KBM-7 (cell line): Measurements from ENCODE around the gene RRP1B.
"Not testable (repeated sequence)": the region's sequence is repeated elsewhere in the genome, so short reads cannot be mapped to it uniquely, and the experiment has no call there.

ENCODE experiments used
- DNase-seq: peaks from one replicate; pipeline ENCODE4 v3.0.0-alpha.2; 2015
- in situ Hi-C: fragments of 300-500 bp; cut with MboI; formaldehyde crosslinking; loops from 2 replicates; pipeline ENCODE4 v1.14.3; 2020; ENCODE audit warnings: low sequenced_read_pairs, low pct_unique_long_range_greater_than_20kb, mixed read lengths

The RRP1B gene

DNA sequence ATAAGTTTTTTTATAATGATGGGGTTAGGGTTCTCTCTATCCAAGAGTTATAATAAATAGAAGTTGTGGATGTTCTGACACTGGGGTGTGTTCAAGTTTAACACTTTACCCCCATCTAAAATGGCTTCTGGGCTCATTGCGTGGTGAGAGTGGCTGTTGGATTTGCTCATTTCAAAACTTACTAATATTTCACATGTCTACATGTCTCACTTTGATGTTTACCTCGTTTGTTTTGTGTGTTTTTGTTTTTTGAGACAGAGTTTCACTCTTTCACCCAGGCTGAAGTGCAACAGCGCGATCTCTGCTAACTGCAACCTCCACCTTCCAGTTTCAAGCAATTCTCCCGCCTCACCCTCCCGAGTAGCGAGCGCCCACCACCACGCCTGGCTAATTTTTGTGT lies 3.7 kb downstream of the RRP1B start:
- in situ Hi-C loops, result no loop called here
- no peak for DNase-seq

- no peak for DNase-seq
- in situ Hi-C loops, result no loop called here
Measured at GRCh38 chr21:43664358-43664757, 5.0 kb downstream of the RRP1B start.

DNA sequence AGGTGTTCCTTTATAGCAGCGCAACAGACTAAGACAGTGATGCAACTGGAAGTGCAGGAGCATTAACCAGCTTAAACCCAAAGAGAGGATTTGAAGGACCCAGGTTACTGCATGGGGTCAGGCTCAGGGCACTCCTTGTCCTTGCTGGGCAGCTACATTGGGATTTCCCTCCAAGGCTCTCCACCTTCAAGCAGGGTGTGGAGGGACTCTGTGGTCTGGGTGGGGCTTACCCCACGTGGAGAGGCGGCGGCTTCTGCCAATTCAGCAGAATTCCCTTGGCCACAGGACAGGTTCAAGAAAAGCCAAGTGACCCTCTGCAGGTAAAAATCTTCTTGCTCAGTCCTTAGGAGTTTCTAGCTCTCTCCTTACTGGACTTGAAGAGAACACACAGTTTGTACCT lies 6.5 kb downstream of the RRP1B start:
- no peak for DNase-seq
- in situ Hi-C loops, result no loop called here

GRCh38 chr21:43667191-43667904 lies 8.0 kb downstream of the RRP1B start:
- in situ Hi-C loops, result no loop called here
- DNase-seq, result no peak

DNA sequence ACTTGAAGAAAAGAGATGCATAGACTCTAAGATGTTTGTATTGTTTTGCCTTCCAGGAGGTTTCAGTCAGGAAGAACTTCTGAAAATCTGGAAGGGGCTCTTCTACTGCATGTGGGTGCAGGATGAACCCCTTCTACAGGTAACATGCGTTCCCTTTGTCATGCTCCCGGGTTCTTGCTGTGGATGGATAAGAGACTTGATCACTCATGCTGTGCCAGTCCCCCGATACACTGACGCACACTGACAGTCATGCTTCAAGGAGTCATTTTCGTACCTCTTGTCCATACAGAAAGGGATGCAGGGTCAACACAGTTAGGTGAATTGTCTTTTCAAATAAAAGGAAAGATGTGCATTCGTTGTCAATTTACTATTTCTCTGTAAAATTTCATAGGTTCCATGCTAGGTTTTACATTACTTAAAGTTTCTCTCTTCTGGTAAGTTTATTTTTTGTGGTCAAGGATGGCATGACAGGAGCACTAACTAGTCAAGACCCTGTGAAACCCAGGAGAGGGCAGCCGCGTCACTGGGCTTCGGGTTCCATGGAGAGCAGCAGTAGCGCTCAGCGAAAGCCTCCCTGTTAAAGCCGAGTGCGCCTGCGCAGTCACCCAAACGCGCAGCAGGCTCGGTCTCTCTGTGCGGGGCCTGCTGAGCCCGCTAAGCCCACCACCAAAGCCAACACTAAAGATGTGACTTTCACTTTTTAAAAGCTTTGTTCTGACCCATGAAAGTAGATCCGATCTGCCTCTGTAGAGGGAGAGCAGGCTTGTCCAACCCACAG lies 10.7 kb downstream of the RRP1B start:
- in situ Hi-C loops, result no loop called here
- no peak for DNase-seq

- in situ Hi-C loops, result no loop called here
- DNase-seq, result no peak
Measured at GRCh38 chr21:43675871-43676270, 16.5 kb downstream of the RRP1B start.

- no peak for DNase-seq
- in situ Hi-C loops, result no loop called here
Measured at GRCh38 chr21:43676391-43676790, 17.0 kb downstream of the RRP1B start.

- in situ Hi-C loops, result no loop called here
- no peak for DNase-seq
Measured at GRCh38 chr21:43679951-43680350, 20.6 kb downstream of the RRP1B start.

- in situ Hi-C loops, result not testable (repeated sequence)
Measured at GRCh38 chr21:43680421-43680820, 21.1 kb downstream of the RRP1B start.

DNA sequence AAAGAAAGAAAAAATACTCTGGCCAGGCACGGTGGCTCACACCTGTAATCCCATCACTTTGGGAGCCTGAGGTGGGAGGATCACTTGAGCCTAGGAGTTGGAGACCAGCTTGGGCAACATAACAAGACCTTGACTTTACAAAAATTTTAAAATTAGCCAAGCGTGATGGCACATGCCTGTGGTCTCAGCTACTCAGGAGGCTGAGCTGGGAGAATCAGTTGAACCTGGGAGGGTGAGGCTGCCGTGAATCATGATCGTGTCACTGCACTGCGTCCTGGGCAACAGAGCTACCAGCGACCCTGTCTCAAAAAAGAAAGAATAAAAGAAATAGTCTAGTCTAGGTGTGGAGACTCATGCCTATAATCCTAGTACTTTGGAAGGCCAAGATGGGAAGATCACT lies 22.3 kb downstream of the RRP1B start:
- DNase-seq, result no peak
- in situ Hi-C loops, result no loop called here

More at GRCh38 chr21:43680421-43680820, 21.1 kb downstream of the RRP1B start:
- DNase-seq, result not testable (repeated sequence)

- in situ Hi-C loops, result no loop called here
- DNase-seq, result no peak
Measured at GRCh38 chr21:43684424-43684823, 25.1 kb downstream of the RRP1B start.

DNA sequence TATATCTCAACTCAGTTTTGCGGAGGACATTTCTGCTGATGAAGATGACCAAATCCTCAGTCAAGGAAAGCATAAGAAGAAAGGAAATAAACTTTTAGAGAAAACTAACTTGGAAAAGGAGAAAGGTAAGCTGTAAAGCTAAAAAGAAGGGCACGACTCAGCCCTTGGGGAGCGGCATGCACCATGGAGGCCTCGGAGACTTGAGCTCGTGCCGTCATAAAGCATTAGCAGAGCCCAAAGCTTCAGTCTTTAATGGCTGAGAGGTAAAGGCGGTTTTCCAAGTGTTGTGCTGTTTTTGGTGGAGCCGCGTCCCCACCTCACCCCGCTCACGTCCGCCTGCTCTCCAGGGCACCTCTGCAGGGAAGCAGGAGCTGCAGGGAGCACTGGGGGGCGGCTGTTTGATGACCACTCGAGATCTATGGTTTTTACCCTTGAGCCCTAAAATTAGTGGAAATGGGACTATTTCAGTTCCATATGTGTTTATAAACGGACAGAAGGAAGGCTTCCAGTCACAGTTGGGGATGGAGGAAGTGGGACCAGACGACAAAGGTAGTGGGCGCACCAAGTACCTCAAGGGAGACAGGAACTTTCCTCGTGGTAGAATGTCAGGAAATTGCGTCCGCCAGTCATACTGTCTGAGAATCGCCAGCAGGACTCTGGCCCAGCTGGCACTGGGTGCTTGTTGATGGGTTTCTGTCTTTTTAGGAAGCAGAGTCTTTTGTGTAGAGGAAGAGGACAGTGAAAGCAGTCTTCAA lies 27.6 kb downstream of the RRP1B start:
- in situ Hi-C loops, result no loop called here
- no peak for DNase-seq

DNA sequence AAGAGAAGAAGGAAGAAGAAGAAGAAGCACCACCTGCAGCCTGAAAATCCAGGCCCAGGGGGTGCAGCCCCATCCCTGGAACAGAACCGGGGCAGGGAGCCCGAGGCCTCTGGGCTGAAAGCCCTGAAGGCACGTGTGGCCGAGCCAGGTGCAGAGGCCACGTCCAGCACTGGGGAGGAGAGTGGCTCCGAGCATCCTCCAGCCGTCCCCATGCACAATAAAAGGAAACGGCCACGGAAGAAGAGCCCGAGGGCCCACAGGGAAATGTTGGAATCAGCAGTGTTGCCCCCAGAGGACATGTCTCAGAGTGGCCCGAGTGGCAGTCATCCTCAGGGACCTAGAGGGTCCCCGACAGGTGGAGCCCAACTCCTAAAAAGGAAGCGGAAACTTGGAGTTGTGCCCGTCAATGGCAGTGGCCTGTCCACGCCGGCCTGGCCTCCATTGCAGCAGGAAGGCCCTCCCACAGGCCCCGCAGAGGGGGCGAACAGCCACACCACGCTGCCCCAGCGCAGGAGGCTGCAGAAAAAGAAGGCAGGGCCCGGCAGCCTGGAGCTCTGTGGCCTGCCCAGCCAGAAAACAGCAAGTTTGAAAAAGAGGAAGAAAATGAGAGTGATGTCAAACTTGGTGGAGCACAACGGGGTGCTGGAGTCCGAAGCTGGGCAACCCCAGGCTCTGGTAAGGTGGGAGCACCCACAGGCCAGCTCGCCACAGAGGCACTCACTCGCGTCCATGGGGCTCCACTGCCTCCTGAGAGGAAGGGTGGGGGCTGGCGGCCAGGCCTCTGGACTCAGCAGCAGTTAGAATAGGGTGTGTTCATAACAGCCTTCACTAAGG lies 28.4 kb downstream of the RRP1B start:
- no peak for DNase-seq
- in situ Hi-C loops, result no loop called here

GRCh38 chr21:43688906-43689305 lies 29.5 kb downstream of the RRP1B start:
- in situ Hi-C loops, result no loop called here
- no peak for DNase-seq

GRCh38 chr21:43689556-43690337 lies 30.4 kb downstream of the RRP1B start:
- in situ Hi-C loops, result no loop called here
- DNase-seq, result no peak

DNA sequence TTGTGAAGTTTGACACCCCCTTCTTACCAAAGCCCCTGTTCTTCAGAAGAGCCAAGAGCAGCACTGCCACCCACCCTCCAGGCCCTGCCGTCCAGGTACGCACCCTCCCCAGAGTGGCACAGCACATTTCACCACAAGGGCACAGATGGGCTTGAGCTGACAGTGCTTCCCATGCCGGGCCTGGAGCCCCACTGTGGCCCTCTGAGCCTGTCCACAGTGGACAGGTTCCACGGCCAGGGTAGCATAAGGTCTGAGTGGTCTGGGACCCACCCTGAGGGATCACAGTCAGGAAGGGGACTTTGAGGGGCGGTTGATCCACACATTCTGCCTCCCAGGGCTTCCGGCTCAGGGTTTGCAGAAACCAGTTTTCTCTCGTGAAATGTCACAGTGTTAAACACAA lies 31.0 kb downstream of the RRP1B start:
- DNase-seq, result no peak
- in situ Hi-C loops, result no loop called here

- no peak for DNase-seq
- in situ Hi-C loops, result no loop called here
Measured at GRCh38 chr21:43691086-43691795, 31.9 kb downstream of the RRP1B start.

- DNase-seq, result no peak
- in situ Hi-C loops, result no loop called here
Measured at GRCh38 chr21:43691801-43692200, 32.4 kb downstream of the RRP1B start.
